Esophagus squamous epithelium (tissue), 4 donors: Measurements from ENCODE around the gene MPV17L2.

Experiments
- CTCF ChIP-seq, 6 experiments: fragments of 450-650 bp in 4 of 6; fragments of 200-600 bp in 2 of 6; sonication (generic) in 2 of 6; IDR thresholded peaks; one replicate each; pipeline ENCODE4 v1.5.1; 2016 to 2019; ENCODE audit warnings: antibody characterized with exemption in 6 of 6, mild to moderate bottlenecking in 4 of 6, moderate library complexity in 4 of 6
- POLR2A ChIP-seq, 4 donors: fragments of 450-650 bp; IDR thresholded peaks; one replicate each; pipeline ENCODE4 v1.6.1; 2017; ENCODE audit warnings: antibody characterized with exemption in 4 of 4, mild to moderate bottlenecking in 4 of 4, moderate library complexity in 3 of 4

- TF ChIP-seq CTCF (IDR thresholded peaks at IDR 0.05): no peak
- TF ChIP-seq POLR2A (IDR thresholded peaks at IDR 0.05): no peak
Measured at GRCh38 chr19:18198374-18198773, 5.4 kb downstream of the MPV17L2 start.
